ENCODE measurements around the gene DOCK10.

Gene DOCK10

DNA sequence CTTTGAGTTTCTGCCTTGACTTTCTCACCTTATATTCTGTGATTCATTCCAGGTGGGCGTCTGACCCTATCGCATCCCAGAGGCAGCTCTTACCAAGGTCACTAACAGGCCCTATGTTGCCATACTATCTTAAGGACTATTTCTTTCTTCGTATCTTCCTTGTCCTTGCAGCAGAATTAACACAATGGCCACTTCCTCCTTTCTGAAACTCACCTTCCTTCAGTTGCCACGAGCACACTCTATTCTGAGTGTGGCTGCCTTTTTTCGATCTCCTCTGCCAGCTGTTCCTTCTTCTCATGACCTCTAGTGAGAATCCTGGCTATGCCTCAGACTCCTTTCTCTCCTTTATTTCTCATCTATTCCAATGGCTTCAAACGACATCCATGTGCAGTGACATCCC, 165.7 kb downstream of the DOCK10 start:
- peaks cover 43% of the 10 kb centered on the region for H3K4me1 ChIP-seq
- H3K4me2 ChIP-seq: peak overlapping the region; percentile 64
- H3K36me3 ChIP-seq: peaks cover 93% of the 10 kb centered on the region
- TF ChIP-seq Cebpa-rat (IDR thresholded peaks at IDR 0.05): no peak
- H3K27ac ChIP-seq: peak overlapping the region; percentile 63
- H3K9me3 ChIP-seq: no peaks in the 10 kb centered on the region
- no peaks in the 10 kb centered on the region for H4K20me1 ChIP-seq
- H3K9ac ChIP-seq: peak overlapping the region; percentile 17; the same call in 1 of the 2 replicates
- H3K4me3 ChIP-seq: no peak overlapping the region
- H3K27me3 ChIP-seq: no peaks in the 10 kb centered on the region

DNA sequence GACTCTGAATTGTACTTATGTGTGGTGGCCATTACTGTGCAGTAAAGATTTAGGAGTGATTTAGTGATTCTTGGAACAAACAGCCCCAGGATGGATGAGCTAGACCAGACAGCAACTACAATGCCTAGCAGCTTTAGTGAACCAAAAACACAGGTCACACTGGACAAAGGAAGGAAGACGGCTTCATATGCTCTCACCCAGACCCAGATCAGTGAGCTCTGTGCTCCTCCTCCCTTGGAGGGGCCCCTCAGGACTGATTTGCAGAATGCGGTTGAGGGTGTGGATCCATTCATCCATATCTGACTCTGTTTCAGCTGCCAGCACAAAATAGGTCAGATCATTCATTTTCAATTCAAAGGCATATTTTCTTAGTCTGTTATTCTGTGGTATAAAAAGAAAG, 166.4 kb downstream of the DOCK10 start:
- Histone ChIP-seq H3K9ac (no peak overlapping the region), H3K27ac (peak overlapping the region; percentile 63), H3K36me3 (peaks cover 93% of the 10 kb centered on the region)

DNA sequence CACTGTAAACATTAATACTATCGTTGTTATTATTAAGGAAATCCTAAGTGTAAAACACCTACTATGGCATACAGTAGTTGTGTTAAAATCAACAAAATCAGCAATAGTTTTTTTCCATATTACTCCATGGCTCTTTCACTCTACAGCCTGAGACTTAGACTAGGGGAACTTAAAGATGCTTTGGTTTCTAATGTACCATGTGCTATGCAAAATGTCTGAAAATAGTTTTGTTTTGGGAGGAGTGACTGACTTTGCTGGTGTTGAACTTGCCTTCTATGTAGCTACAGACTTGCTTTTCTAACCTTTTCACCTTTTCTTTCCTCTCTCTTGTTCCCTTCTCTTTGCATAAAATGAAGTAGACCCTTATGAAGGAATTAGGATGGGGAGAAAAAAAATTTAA, 167.1 kb downstream of the DOCK10 start:
- H3K4me2 ChIP-seq: no peak overlapping the region
- H3K27me3 ChIP-seq: no peaks in the 10 kb centered on the region
- 0 out of 2 replicates have a peak, but pooled peaks cover under 1% of the 10 kb centered on the region for H3K9me3 ChIP-seq
- 0 out of 2 replicates have a peak overlapping the region, but pooled peaks have one; percentile 63 for H3K27ac ChIP-seq
- peaks cover 93% of the 10 kb centered on the region for H3K36me3 ChIP-seq
- H3K4me1 ChIP-seq: peaks cover 43% of the 10 kb centered on the region
- TF ChIP-seq Cebpa-rat (IDR thresholded peaks at IDR 0.05): no peak
- H3K4me3 ChIP-seq: no peak overlapping the region
- H3K9ac ChIP-seq: no peak overlapping the region
- no peaks in the 10 kb centered on the region for H4K20me1 ChIP-seq

More for the DNA sequence above, 166.4 kb downstream of the DOCK10 start:
- H4K20me1 ChIP-seq: no peaks in the 10 kb centered on the region
- no peaks in the 10 kb centered on the region for H3K27me3 ChIP-seq
- TF ChIP-seq Cebpa-rat (IDR thresholded peaks at IDR 0.05): no peak
- peak overlapping the region; percentile 64 for H3K4me2 ChIP-seq
- H3K4me1 ChIP-seq: peaks cover 43% of the 10 kb centered on the region
- H3K9me3 ChIP-seq: no peaks in the 10 kb centered on the region
- no peak overlapping the region; the same call in 1 of the 2 replicates for H3K4me3 ChIP-seq

DNA sequence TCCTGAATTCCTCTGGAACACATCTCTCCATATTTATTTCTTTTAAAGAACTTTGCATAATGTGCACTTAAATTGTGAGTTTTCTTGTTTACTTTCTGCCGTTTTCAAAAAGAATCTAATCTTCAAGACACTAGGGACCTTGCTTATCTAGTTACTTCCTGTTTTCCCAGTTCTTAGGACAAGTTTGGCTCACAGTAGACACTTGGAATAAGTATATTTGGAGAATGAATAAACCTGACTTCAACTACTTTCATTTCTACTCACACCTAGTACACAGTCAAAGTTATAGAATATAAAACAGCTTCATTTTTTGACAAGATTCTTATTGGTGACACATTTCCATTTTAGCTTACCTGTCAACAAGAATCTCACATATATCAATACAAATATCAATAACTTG, 170.5 kb downstream of the DOCK10 start:
- no peak overlapping the region for H3K4me2 ChIP-seq
- peaks cover 17% of the 10 kb centered on the region for H3K4me1 ChIP-seq
- no peak overlapping the region for H3K4me3 ChIP-seq
- H4K20me1 ChIP-seq: no peaks in the 10 kb centered on the region
- no peak overlapping the region for H3K9ac ChIP-seq
- no peaks in the 10 kb centered on the region for H3K27me3 ChIP-seq
- H3K27ac ChIP-seq: no peak overlapping the region
- H3K9me3 ChIP-seq: 0 out of 2 replicates have a peak, but pooled peaks cover 4% of the 10 kb centered on the region
- H3K36me3 ChIP-seq: peaks cover 84% of the 10 kb centered on the region
- no peak for TF ChIP-seq Cebpa-rat (IDR thresholded peaks at IDR 0.05)

DNA sequence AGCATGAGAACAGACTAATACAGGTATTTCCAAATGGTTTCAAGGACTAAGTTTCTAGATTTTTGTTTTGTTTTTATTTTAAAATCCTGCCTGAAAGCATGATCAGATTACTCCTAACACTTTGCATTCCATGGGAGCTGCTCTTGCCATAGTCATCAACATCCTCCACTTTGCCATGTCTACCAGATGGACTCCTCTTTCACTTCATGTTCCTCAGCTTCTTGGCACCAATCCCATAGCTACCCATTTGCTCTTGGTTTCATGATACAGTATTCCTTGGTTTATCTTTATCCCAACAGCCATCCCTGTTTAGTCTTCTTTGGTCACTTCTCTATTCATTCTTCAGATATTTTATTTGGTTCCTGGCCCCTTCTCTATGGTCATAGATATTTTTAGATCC, 171.9 kb downstream of the DOCK10 start:
- no peak for TF ChIP-seq Cebpa-rat (IDR thresholded peaks at IDR 0.05)

DNA sequence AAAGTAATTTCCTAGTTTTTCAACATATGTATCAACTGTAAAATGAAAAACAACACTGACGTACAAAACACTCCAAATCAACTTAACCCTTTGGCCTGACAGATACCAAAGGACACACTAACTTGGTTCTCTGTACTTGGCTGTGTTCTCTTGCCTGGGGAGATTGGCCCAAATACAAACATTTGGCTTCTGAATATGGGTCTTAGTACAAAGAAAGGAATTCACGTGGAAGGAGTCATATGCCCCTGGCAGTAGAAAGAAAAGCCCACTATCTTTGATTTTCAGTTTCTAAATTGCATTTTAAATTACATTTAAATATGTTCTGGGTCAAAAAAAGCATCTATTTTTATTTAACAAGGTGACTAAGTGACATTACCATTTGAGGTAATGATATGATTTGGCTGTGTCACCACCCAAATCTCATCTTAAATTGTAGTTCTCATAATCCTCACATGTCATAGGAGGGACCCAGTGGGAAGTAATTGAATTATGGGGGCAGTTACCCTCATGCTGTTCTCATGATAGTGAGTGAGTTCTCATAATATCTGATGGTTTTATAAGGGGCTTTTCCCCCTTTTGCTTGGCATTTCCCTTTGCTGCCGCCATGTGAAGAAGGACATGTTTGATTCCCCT, 172.6 kb downstream of the DOCK10 start:
- H3K27ac ChIP-seq: no peak overlapping the region
- no peaks in the 10 kb centered on the region for H3K27me3 ChIP-seq
- no peak overlapping the region for H3K4me3 ChIP-seq
- H3K4me2 ChIP-seq: no peak overlapping the region
- H3K4me1 ChIP-seq: no peaks in the 10 kb centered on the region
- no peaks in the 10 kb centered on the region for H4K20me1 ChIP-seq
- peaks cover 90% of the 10 kb centered on the region for H3K36me3 ChIP-seq
- no peak for TF ChIP-seq Cebpa-rat (IDR thresholded peaks at IDR 0.05)
- 0 out of 2 replicates have a peak, but pooled peaks cover 4% of the 10 kb centered on the region for H3K9me3 ChIP-seq
- no peak overlapping the region for H3K9ac ChIP-seq

More for the DNA sequence above, 171.9 kb downstream of the DOCK10 start:
- peaks cover 90% of the 10 kb centered on the region for H3K36me3 ChIP-seq
- H3K4me1 ChIP-seq: peaks cover 3% of the 10 kb centered on the region; the same call in 1 of the 2 replicates
- no peak overlapping the region for H3K4me3 ChIP-seq
- H3K4me2 ChIP-seq: no peak overlapping the region
- H3K27me3 ChIP-seq: no peaks in the 10 kb centered on the region
- no peaks in the 10 kb centered on the region for H4K20me1 ChIP-seq
- H3K27ac ChIP-seq: no peak overlapping the region
- H3K9ac ChIP-seq: no peak overlapping the region
- H3K9me3 ChIP-seq: 0 out of 2 replicates have a peak, but pooled peaks cover 4% of the 10 kb centered on the region

DNA sequence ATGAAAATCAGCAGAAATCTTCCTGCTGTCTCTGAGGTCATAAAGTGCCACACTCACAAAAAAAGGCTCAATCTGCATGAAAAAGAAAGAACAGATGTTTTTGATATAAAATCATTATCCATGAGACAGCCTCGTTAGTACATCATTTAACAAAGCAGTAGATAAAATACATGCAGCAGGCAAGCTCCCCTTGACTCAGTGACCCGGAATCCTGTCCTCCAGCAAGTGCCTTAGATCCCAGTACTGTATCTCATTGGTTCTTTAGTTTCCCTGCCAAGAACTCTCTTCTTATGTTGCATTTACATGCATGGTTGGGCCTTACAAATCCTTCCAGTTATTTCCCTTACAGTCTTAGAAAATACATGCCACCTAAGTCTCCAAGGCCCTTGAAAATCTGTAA, 177.3 kb downstream of the DOCK10 start:
- Histone ChIP-seq H4K20me1 (no peaks in the 10 kb centered on the region), H3K9ac (no peak overlapping the region), H3K4me3 (no peak overlapping the region), H3K27me3 (no peaks in the 10 kb centered on the region), H3K4me2 (no peak overlapping the region), H3K4me1 (no peaks in the 10 kb centered on the region), H3K27ac (no peak overlapping the region), H3K9me3 (0 out of 2 replicates have a peak, but pooled peaks cover 2% of the 10 kb centered on the region), H3K36me3 (peaks cover 91% of the 10 kb centered on the region)
- no peak for TF ChIP-seq Cebpa-rat (IDR thresholded peaks at IDR 0.05)

DNA sequence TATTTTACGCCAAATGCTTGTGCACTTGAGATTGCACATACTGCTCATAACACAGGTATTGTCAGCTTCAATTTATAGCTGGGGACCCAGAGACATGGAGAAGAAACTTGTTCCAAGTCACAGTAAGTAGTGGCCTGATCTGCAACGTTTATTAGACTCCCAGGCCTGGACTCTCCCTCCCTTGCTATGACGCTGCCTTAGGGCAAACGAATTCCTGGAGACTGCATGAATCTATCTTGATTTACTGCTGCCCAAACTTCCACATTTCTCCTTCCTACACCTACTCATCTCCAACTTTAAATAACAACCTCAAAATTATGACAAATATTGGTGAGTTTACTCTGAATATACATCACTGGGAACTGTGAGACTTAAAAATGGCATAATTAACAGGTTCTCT, 181.0 kb downstream of the DOCK10 start:
- Histone ChIP-seq H3K4me2 (no peak overlapping the region), H3K27ac (no peak overlapping the region), H3K4me3 (no peak overlapping the region), H3K36me3 (peaks cover 95% of the 10 kb centered on the region), H3K9ac (no peak overlapping the region), H3K27me3 (no peaks in the 10 kb centered on the region), H3K4me1 (no peaks in the 10 kb centered on the region), H4K20me1 (no peaks in the 10 kb centered on the region), H3K9me3 (no peaks in the 10 kb centered on the region)
- TF ChIP-seq Cebpa-rat (IDR thresholded peaks at IDR 0.05): no peak

DNA sequence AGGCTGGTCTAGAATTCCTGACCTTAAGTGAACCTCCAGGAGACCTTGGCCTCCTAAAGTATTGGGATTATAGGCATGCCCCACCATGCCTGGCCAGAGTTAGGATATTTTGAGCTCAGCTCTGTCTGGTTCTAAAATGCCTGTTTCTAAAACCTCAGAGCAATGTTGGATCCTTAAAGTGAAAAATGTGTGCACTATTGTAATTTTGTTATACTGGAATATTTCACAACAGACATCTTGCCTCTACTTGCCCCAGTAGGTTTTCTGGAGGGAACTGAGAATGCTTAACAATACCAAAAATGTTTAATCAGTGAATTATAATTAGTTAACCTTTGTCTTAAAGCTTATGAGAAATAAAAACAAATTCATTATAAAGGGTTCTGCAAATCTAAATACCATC, 181.5 kb downstream of the DOCK10 start:
- Histone ChIP-seq H3K4me3 (no peak overlapping the region), H4K20me1 (no peaks in the 10 kb centered on the region), H3K9ac (no peak overlapping the region), H3K27ac (no peak overlapping the region), H3K4me1 (no peaks in the 10 kb centered on the region), H3K27me3 (no peaks in the 10 kb centered on the region), H3K4me2 (no peak overlapping the region), H3K9me3 (no peaks in the 10 kb centered on the region), H3K36me3 (peaks cover 95% of the 10 kb centered on the region)
- no peak for TF ChIP-seq Cebpa-rat (IDR thresholded peaks at IDR 0.05)

DNA sequence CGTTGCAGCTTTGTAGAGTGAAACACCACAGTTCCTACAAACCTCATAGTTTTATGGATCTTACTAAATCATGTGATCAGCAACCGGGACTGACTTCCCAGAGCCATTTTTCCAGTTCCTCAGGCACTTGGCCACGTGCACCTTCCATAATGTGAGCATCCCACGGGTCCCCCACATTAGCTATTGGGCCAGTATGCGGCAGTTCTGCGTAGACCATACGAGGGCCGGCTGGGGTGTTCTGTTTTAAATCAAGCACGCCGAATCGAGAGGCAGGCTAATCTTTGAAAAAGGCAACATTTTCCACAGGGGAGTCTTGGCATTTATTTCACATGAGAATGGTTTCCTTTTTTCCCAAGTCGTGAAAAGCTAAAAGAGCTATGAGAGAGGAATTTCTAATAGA, 190.5 kb downstream of the DOCK10 start:
- H3K36me3 ChIP-seq: peaks cover 91% of the 10 kb centered on the region
- no peak overlapping the region for H3K9ac ChIP-seq
- H3K4me3 ChIP-seq: no peak overlapping the region
- no peaks in the 10 kb centered on the region for H3K9me3 ChIP-seq
- no peaks in the 10 kb centered on the region for H3K27me3 ChIP-seq
- H3K27ac ChIP-seq: no peak overlapping the region
- H4K20me1 ChIP-seq: no peaks in the 10 kb centered on the region
- no peaks in the 10 kb centered on the region for H3K4me1 ChIP-seq
- H3K4me2 ChIP-seq: no peak overlapping the region
- no peak for TF ChIP-seq Cebpa-rat (IDR thresholded peaks at IDR 0.05)
